Effector CD4-positive, alpha-beta T cell (primary cell): ENCODE results near the gene CHST7.
"Not testable (repeated sequence)": the region's sequence is repeated elsewhere in the genome, so short reads cannot be mapped to it uniquely, and the experiment has no call there.

Experiments
- DNase-seq: peaks from one replicate; pipeline ENCODE4 v3.0.0-alpha.2; 2020
- total RNA-seq: gene quantifications from one replicate; lab custom pipeline; 2026; lab: John Stamatoyannopoulos, UW

The CHST7 gene, protein sequence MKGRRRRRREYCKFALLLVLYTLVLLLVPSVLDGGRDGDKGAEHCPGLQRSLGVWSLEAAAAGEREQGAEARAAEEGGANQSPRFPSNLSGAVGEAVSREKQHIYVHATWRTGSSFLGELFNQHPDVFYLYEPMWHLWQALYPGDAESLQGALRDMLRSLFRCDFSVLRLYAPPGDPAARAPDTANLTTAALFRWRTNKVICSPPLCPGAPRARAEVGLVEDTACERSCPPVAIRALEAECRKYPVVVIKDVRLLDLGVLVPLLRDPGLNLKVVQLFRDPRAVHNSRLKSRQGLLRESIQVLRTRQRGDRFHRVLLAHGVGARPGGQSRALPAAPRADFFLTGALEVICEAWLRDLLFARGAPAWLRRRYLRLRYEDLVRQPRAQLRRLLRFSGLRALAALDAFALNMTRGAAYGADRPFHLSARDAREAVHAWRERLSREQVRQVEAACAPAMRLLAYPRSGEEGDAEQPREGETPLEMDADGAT
- 22.9 reads per million, percentile 50 among the genes with 10 or more reads in this experiment for total RNA-seq

- peak; percentile 41 for DNase-seq
Observed at GRCh38 chrX:46573331-46573891, at the start of gene CHST7. Gene CHST7 (plus strand): TSS chrX:46573765. CDS start chrX:46573932, 167 bp downstream.

DNA sequence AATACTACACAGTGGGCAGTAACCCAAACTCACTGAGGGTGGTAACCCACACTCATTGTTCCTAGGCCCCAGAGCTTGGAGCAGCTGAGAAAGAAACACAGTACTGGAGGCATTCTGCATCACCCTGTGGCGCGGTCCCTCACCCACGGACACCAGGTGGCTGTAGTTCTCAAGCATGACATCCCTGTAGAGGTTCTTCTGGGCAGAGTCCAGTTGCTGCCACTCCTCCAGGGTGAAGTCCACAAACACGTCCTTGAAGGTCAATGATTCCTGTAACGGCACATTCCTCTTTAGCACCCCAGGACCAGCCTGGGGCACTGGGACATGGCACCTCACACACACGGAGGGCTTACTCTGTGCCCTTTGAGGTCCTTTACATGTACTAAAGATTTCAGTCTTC is 44.9 kb upstream of the CHST7 start:
- not testable (repeated sequence) for DNase-seq

DNA sequence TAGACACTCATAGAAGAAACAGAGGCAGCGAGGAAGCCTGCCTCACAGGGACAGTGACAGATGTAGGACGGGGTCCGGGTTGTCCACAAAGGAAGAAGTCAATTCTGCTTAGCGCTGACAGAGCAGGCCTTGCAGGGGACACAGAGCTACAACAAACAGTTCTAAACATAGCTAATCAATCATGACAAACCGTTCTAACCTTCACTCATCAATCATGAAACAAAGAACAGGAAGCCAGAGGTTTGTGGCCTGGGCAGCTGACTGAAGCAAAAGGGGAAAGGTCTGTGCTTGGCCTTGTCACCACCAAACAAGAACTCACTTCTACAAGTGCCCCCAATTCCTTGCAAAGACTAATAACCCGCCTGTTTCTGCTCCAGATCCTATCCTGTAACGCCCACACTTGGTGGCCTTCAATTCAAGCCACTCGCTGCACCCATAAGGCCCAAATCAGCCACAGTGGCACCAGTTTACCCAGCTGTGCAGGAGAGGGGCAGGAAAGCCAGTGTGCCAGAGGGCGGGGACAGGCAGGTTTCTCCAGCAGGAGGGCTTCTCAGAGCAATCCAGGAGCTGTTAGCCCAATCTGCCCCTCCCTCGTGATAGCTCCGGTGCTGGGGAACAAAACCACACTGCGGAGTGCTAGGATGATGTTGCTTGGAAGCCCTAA is 43.7 kb upstream of the CHST7 start:
- DNase-seq: not testable (repeated sequence)

DNA sequence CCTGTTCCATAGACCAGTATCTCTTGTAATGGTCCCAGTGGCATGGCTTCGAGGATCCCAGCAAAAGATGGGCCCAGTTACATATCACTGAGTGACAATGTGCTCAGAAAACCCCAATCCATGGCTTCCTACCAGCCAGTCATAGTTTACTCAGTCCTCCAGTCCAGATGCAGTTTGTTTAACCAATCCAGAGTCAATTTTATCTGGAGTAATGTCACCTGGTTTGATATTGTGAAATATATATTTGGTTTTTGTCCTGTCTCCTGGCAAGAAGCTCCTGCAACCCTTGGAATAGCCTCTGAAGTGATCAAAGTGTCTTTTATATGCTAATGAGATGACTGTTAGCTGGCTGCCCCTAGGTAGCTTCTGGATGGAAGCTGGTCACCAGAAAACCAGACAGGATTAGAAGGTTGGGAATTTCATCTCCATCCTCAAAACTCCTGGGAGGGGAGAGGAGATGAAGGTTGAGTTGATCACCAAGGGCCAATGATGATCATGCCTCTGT is 43.1 kb upstream of the CHST7 start:
- not testable (repeated sequence) for DNase-seq

GRCh38 chrX:46531442-46531841 is 42.1 kb upstream of the CHST7 start:
- DNase-seq: no peak

GRCh38 chrX:46543441-46543840 is 30.1 kb upstream of the CHST7 start:
- DNase-seq: no peak

GRCh38 chrX:46544527-46544926 is 29.0 kb upstream of the CHST7 start:
- not testable (repeated sequence) for DNase-seq

- DNase-seq: peak; percentile 90
Observed at GRCh38 chrX:46545111-46546005, 28.2 kb upstream of the CHST7 start, which contains the start of gene ZNF674. Gene ZNF674 (minus strand): TSS chrX:46545421. CDS start chrX:46542087, 3,334 bp downstream.

DNA sequence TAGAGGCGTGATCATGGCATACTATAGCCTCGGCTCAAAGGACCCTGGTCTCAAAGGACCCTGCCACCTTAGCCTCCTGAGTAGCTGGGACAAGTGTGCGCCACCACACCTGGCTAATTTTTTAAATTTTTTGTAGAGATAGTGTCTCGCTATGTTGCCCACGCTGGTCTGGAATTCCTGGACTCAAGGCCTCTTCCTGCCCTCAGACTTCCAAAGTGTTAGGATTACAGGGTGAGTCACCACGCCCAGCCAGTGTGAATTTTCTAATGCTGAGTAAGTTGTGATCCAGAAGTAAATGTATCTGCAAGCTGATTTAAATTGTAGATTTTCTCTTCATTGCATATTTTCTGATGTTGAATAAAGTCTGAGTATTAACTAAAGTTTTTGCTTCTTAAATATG is 25.7 kb upstream of the CHST7 start:
- DNase-seq: no peak

DNA sequence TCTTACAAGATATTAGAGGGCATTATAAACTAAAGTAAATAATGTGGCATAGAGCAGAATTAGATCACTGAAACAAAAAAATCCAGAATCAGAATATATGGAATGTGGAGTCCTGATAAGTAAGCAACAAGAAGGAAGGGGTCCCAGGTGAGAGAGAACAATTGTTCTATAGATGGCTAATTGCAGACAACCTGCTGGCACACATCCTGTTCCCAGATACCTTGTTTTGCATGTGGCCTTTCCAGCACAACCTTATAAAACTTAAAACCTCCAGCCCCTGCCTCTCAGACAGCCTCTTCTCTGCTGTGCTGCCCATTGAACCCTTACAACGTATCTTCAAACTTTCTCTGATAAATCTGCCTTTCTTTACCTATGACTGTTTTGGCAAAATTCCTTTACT is 23.7 kb upstream of the CHST7 start:
- no peak for DNase-seq

GRCh38 chrX:46551494-46552128 is 22.0 kb upstream of the CHST7 start:
- DNase-seq: no peak

DNA sequence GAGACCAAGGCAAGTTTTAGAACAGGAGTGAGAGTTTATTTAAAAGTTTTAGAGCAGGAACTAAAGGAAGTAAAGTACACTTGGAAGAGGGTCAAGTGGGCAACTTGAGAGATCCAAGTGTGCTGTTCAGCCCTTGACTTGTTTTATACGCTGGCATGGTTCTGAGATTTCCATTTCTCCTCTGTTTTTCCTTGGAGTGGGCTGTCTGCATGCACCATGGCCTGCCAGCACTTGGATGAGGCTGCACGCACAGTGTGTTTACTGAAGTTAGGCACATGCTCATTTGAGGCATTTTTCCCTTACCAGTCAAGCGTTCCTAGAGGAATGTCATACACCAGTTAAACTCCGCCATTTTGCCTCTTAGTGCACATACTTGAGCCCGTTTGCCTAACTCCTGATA is 19.6 kb upstream of the CHST7 start:
- no peak for DNase-seq

GRCh38 chrX:46554942-46555341 is 18.6 kb upstream of the CHST7 start:
- no peak for DNase-seq

GRCh38 chrX:46559062-46559461 is 14.5 kb upstream of the CHST7 start:
- DNase-seq: no peak

DNA sequence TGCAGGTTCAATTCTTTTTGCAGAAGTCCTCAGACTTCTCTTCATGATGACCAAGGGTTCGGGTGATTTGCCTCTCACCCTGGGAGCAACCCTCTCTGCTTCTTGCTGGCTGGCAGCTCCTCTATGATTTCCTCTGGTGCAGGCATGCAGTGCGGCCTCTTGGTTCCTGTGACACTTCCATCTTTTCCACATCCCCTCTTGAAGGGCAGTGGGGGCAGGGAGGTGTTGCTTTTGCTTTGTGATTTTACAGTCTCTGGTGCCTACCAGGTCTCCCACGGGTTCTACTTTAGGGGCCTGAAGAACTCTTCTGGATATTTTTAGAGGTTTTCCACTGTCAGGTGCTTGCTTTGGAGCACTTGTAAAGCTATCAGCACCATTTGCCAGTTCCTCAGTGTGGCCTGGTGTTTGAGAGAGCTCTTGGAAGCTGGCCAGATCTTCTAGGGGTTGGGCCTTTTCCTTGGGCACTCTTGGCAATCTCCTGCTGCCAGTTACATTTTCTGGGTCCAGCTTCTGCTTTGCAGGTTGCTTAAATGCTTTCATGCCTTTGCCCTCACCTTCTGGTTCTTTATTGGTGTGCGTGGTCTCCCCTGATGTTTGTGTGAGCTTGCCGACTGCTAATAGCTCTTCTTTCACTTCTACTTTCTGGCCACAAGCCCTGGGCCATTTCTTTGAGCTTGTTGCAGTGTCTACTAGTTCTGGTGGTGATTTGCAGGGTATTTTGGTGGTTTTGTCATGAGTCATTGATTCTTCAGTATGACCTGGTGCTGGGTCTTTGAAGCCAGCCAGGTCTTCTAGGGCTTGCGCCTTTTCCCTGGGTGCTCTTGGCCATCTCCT is 11.5 kb upstream of the CHST7 start:
- no peak for DNase-seq

DNA sequence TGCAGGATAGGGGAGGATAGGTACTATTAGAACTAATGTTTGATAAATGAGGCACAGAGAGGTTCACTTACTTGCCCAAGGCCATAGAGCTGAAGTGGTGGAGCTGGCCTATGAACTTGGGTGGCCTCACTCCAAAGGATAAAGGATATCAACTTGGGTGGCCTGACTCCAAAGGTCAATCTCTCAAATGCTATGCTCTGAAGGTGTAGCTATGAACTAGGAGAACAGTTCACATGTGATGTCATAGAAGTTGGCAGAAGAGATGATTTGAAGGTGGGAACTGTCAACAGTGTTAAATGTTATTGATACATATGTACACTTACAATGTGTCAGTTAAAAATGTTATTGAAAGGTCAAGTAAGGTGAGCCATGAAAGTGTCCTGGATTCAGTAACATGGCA is 6.2 kb upstream of the CHST7 start:
- DNase-seq: no peak

GRCh38 chrX:46569621-46570020 is 3.9 kb upstream of the CHST7 start:
- no peak for DNase-seq

GRCh38 chrX:46571423-46572339 is 1.9 kb upstream of the CHST7 start:
- no peak for DNase-seq

GRCh38 chrX:46572340-46572936 is 1.1 kb upstream of the CHST7 start:
- DNase-seq: peak; percentile 16
